Fibroblast of villous mesenchyme (primary cell): ENCODE results near the gene MEF2A. TPM values are rescaled to one million over a fixed set of nuclear protein-coding genes. Genes with fewer than 3 reads are reported as not detected.
A peak's percentile ranks its signal among the peaks of the same experiment; 100 is the strongest.

ENCODE experiments used
- DNase-seq: peaks from one replicate; pipeline ENCODE4 v3.0.0-alpha.2; 2010; ENCODE audit warnings: low read depth
- H3K4me3 ChIP-seq: 2 replicates; pipeline ENCODE4 v1.5.1; 2011; ENCODE audit warnings: low read depth, mild to moderate bottlenecking, low read length
- total RNA-seq: library from RNA; depleted of rRNA; stranded (reverse); fragments of >200 nt; gene quantifications from 2 replicates; pipeline ENCODE4 v1.2.3, GENCODE V29; 2012
- TF ChIP-seq, protein P1 (sequence below): IDR thresholded peaks from 2 replicates; pipeline ENCODE4 v1.5.1; 2012; ENCODE audit warnings: low read depth, mild to moderate bottlenecking, low read length; ENCODE audit not compliant: insufficient read depth

The MEF2A gene
- total RNA-seq, 1 donor = 28.1 TPM

DNA sequence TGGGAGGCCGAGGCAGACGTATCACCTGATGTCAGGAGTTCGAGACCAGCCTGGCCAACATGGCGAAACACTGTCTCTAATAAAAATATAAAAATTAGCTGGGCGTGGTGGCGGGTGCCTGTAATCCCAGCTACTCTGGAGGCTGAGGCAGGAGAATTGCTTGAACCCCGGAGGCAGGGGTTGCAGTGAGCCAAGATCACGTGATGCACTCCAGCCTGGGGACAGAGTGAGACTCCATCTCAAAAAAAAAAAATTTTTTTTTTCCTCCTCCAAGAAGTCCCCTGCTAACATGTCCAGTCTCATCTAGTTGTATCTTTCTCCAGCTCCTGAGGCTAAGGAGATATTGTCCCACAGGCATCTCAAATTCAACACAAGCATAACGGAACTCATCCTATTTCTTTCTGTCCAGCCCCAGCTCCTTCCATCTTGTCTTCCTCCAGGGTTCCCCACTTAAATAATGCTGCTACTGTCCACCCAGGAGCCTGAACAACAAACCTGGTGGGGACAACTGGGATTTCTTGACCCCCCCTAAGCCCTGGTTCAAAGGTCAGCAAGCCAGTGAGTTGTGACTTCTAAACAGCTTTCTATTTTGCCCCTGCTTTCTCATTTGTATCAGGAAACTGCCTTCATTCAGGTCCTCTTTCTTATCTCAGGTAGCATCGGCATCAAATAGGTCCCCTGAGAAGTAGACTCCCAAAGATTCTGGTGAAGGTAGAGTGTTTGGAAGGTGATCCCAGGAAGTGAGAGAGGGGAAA, 4.1 kb upstream of the MEF2A start:
- TF ChIP-seq, protein P1, sequence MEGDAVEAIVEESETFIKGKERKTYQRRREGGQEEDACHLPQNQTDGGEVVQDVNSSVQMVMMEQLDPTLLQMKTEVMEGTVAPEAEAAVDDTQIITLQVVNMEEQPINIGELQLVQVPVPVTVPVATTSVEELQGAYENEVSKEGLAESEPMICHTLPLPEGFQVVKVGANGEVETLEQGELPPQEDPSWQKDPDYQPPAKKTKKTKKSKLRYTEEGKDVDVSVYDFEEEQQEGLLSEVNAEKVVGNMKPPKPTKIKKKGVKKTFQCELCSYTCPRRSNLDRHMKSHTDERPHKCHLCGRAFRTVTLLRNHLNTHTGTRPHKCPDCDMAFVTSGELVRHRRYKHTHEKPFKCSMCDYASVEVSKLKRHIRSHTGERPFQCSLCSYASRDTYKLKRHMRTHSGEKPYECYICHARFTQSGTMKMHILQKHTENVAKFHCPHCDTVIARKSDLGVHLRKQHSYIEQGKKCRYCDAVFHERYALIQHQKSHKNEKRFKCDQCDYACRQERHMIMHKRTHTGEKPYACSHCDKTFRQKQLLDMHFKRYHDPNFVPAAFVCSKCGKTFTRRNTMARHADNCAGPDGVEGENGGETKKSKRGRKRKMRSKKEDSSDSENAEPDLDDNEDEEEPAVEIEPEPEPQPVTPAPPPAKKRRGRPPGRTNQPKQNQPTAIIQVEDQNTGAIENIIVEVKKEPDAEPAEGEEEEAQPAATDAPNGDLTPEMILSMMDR = no peak
- no peak for DNase-seq
- H3K4me3 ChIP-seq = no peak overlapping the region

DNA sequence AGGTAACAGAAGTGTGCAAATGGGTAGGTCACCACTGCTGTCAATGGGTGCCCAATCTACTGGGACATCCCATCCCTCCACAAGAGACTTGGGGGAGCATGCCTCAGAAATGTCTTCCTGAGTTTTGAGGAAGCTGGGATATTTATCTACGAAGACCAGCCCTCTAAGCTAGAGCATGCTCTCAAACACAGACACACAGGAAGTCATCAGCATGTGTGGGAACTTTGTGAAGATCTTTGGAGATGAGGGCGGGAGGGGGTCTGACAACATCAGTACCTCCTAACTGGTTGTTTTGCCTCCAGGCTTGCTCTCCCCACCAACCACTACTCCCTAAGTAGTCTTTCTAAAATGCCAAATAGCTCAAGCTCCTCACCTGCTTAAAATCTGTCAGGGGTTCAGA, 3.5 kb upstream of the MEF2A start:
- no peak overlapping the region for H3K4me3 ChIP-seq
- no peak for DNase-seq
- TF ChIP-seq, protein P1 = no peak

DNA sequence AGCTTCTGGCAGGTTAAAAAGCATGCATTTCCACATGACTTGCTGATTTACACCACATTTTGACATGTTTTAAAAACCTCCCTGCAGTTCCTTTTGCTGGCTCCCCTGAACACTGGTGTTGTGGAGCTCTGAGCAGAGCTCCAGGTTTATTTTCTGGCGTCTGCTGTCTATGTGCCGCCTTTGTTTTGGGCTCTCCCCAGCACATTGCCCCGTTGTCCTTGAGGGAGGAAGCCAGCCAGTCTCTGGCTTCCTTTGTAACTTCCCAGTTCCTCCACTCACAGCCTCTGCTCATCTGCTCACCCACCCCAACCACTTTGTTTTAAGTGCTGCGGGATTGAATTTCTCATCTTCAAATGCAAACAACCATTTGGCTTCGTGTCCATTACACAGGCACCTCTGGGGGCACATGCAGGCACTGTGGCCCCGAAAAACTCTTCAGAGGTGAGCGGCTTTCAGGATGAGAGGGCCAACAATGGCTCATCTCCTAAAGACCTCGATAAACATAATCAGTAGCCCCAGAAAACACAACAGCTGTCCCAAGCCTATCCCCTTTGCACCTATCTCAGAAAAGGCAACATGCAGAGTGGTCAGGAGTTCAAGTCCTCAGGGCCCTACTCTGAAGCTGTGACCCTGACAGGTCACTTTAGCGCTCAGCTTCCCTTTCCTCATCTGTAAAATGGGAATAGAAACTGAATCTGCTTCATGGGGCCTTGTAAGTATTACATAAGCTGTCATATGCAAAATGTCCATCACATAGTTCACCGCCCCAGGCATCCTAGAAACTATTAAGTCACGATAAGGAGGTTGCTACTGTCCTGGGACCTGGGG, 1.3 kb upstream of the MEF2A start:
- DNase-seq = peak; percentile 42
- TF ChIP-seq, protein P1 = no peak
- H3K4me3 ChIP-seq = no peak overlapping the region

DNA sequence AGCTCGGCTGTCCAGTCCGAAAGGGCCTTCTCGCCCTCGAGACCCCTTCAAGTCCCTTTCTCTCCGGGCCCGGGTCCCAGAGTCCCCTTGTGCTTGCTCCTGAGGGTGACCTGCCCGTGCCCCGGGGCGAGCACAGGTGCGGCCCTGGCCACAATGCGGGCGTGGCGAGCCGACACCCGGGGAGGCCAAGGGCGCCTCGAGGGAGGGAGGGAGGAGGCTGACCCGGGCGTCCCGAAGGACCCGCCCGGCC, 810 bp upstream of the MEF2A start:
- no peak for DNase-seq
- TF ChIP-seq, protein P1 = no peak
- peak overlapping the region; percentile 7 for H3K4me3 ChIP-seq

DNA sequence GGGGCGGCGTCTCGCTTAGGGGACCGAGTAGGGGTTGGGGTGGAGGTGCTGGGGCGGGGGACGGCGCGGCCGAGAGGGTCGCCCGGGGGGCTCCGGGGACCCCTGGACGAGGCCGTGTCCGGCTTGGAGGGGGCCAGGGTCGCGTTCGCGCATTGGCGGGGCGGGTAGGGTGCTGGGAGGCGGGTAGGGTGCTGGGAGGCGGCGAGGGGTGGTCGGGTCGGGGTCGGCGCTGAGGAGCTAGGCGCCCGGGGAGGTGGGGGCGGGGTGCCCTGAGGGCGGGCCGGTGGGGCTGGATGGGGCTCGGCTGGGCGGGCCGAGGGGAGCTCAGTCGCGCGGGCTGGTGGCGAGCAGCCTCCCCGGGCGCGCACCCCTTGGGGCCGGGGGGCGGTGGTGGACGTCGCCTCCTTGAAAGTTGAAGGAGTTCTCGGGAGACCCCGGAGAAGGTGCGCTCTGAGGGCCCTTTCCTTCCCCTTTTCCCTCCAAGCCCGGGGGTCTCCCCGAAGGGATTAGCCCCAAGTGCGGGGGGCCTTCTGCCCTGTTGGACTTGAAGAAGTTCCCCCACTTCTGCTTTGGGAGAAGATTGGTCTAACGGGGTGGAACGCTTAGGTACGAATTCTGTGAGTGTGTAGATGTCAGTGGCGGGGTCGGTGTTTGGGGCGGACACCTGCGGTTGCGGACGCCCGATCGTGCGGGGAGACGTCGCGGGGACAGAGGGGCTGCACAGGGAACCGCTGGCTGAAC, 543 bp downstream of the MEF2A start:
- no peak for DNase-seq
- TF ChIP-seq, protein P1 = no peak
- H3K4me3 ChIP-seq = peak overlapping the region; percentile 98

DNA sequence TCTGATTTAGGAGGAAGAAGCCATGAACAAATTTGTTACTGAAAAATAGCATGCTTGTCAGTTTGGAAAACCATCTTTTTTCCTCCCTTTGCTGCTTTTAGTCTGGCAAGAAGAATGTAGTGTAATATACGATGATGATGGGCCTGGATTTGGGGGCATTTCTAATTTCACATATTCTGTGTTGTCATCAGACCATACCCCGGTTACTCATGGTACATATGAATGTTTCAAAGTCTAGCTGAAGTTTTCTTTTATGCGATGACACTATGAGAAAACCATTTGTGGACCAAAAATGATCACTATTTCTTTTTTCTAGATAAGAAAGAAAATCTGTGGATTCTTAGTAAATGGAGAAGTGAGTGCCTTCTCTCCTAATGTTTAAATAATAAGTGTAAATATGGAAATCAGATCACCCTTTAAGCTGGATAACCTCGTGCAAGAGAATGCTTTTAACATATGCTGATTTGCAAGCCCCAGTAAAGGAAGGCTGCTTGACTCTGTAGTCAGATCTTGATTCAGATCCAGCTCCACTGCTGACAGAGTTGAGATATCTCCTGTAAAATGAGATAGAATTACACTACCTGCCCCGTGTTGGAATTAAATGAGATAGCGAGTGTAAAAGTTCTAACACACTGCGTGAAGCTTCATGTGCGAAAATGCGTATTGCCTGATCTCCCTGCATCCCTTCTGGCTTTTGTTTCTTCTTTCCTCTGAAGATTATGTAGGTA, 3.0 kb downstream of the MEF2A start:
- no peak overlapping the region for H3K4me3 ChIP-seq
- no peak for DNase-seq
- TF ChIP-seq, protein P1 = no peak
